Mesendoderm (in vitro differentiated cells): ENCODE results near the gene SYTL3. TPM values are rescaled to one million over a fixed set of nuclear protein-coding genes. Genes with fewer than 3 reads are reported as not detected.
A peak's percentile ranks its signal among the peaks of the same experiment; 100 is the strongest.
"Not testable (repeated sequence)": the region's sequence is repeated elsewhere in the genome, so short reads cannot be mapped to it uniquely, and the experiment has no call there.

ENCODE experiments used
- DNase-seq: peaks from one replicate; pipeline ENCODE4 v3.0.0; 2013
- H2AK5ac ChIP-seq: 2 replicates; pipeline ENCODE4 v1.6.1; 2013; ENCODE audit warnings: low read length, inconsistent platforms
- H2BK120ac ChIP-seq: 2 replicates; pipeline ENCODE4 v1.6.1; 2013; ENCODE audit warnings: low read depth, mild to moderate bottlenecking, low read length, moderate library complexity, mixed read lengths
- H2BK15ac ChIP-seq: replicated peaks from 2 replicates; pipeline ENCODE4 v1.6.1; 2013; ENCODE audit warnings: low read depth, mild to moderate bottlenecking, moderate library complexity
- H2BK5ac ChIP-seq: 2 replicates; pipeline ENCODE4 v1.6.1; 2013; ENCODE audit warnings: low read length, inconsistent platforms
- H3K18ac ChIP-seq: 2 replicates; pipeline ENCODE4 v1.6.1; 2013; ENCODE audit warnings: mild to moderate bottlenecking, low read length, mixed read lengths
- H3K23ac ChIP-seq: one replicate; pipeline ENCODE4 v1.6.1; 2013; ENCODE audit warnings: low read length
- H3K27ac ChIP-seq: 2 replicates; pipeline ENCODE4 v1.5.1; 2013; ENCODE audit warnings: low read depth, mild to moderate bottlenecking, inconsistent platforms, low read length, moderate library complexity
- H3K27me3 ChIP-seq: 2 replicates; pipeline ENCODE4 v1.6.1; 2013; ENCODE audit warnings: low read length, control low read depth, mild to moderate bottlenecking, inconsistent platforms; ENCODE audit not compliant: insufficient read depth, poor library complexity
- H3K36me3 ChIP-seq: 2 replicates; pipeline ENCODE4 v1.6.1; 2013; ENCODE audit warnings: low read length, inconsistent platforms; ENCODE audit not compliant: control insufficient read depth, insufficient read depth
- H3K4ac ChIP-seq: one replicate; pipeline ENCODE4 v1.6.1; 2013; ENCODE audit warnings: low read depth, mild to moderate bottlenecking, low read length, moderate library complexity
- H3K4me1 ChIP-seq: 2 replicates; pipeline ENCODE4 v1.6.1; 2013; ENCODE audit warnings: low read depth, low read length, inconsistent platforms; ENCODE audit not compliant: control insufficient read depth
- H3K4me2 ChIP-seq: 2 replicates; pipeline ENCODE4 v1.6.1; 2013; ENCODE audit warnings: low read length
- H3K4me3 ChIP-seq: 2 replicates; pipeline ENCODE4 v1.5.1; 2013; ENCODE audit warnings: mild to moderate bottlenecking, low read length
- H3K56ac ChIP-seq: one replicate; pipeline ENCODE4 v1.6.1; 2013; ENCODE audit warnings: low read length
- H3K79me1 ChIP-seq: 2 replicates; pipeline ENCODE4 v1.6.1; 2013; ENCODE audit warnings: low read length, inconsistent platforms
- H3K79me2 ChIP-seq: 2 replicates; pipeline ENCODE4 v1.6.1; 2013; ENCODE audit warnings: mild to moderate bottlenecking, low read length; ENCODE audit not compliant: control insufficient read depth, insufficient read depth
- H3K9ac ChIP-seq: 2 replicates; pipeline ENCODE4 v1.6.1; 2013; ENCODE audit warnings: low read length, inconsistent platforms
- H4K5ac ChIP-seq: one replicate; pipeline ENCODE4 v1.6.1; 2013; ENCODE audit warnings: low read length
- H4K8ac ChIP-seq: one replicate; pipeline ENCODE4 v1.6.1; 2013; ENCODE audit warnings: low read depth, mild to moderate bottlenecking, control low read depth, low read length, moderate library complexity
- WGBS: extraction: QIAGEN DNeasy Blood & Tissue Kit; methylation state at CpG from one replicate; pipeline ENCODE4 v1.1.7; 2013; ENCODE audit warnings: low lambda C conversion rate, missing lambda C conversion rate; ENCODE audit not compliant: insufficient coverage; ENCODE audit errors: extremely low coverage; 5-methylcytosine and 5-hydroxymethylcytosine counted together
- polyA plus RNA-seq, 2 experiments: library from polyadenylated mRNA; stranded (reverse); fragments of 200-250 nt; gene quantifications; one replicate each; pipeline ENCODE4 v1.2.3, GENCODE V29; 2013

Gene SYTL3
- 0.25 TPM for polyA plus RNA-seq (2013, experiment 1 of 2)
- 0.17 TPM for polyA plus RNA-seq (2013, experiment 2 of 2)

GRCh38 chr6:158649289-158650143 is at the start of gene SYTL3:
SYTL3 (plus strand) TSS chr6:158650054; CDS start chr6:158663269, 13,215 bp downstream.
- H4K5ac ChIP-seq: no peak within 1 kb of the TSS
- no CpG with 5 or more reads among the region's 15 CpGs for WGBS
- H3K4me1 ChIP-seq: no peaks in the 10 kb centered on the region
- H3K4ac ChIP-seq: no peak within 1 kb of the TSS
- H3K18ac ChIP-seq: no peak within 1 kb of the TSS
- no peak within 1 kb of the TSS for H2BK5ac ChIP-seq
- H3K23ac ChIP-seq: no peak within 1 kb of the TSS
- no peak within 1 kb of the TSS for H3K4me3 ChIP-seq
- H2AK5ac ChIP-seq: no peak within 1 kb of the TSS
- H3K9ac ChIP-seq: no peak within 1 kb of the TSS
- H3K79me2 ChIP-seq: no peaks in the 10 kb centered on the region
- no peaks in the 10 kb centered on the region for H3K27me3 ChIP-seq
- no peak within 1 kb of the TSS for H2BK120ac ChIP-seq
- H3K27ac ChIP-seq: no peak within 1 kb of the TSS
- H3K56ac ChIP-seq: no peak within 1 kb of the TSS
- DNase-seq: no peak
- no peaks in the 10 kb centered on the region for H3K36me3 ChIP-seq
- no peak within 1 kb of the TSS for H2BK15ac ChIP-seq
- H3K79me1 ChIP-seq: no peaks in the 10 kb centered on the region
- H4K8ac ChIP-seq: no peak within 1 kb of the TSS
- H3K4me2 ChIP-seq: no peak within 1 kb of the TSS

GRCh38 chr6:158603261-158604047 is 46.4 kb upstream of the SYTL3 start:
- Histone ChIP-seq H3K4me3 (no peak overlapping the region), H2BK5ac (no peak overlapping the region), H3K4me1 (no peaks in the 10 kb centered on the region), H3K23ac (no peak overlapping the region), H3K79me2 (no peaks in the 10 kb centered on the region), H4K5ac (no peak overlapping the region), H4K8ac (no peak overlapping the region), H2BK120ac (no peak overlapping the region), H3K36me3 (no peaks in the 10 kb centered on the region), H3K18ac (no peak overlapping the region), H2BK15ac (no peak overlapping the region), H3K27me3 (no peaks in the 10 kb centered on the region), H3K79me1 (peaks cover 5% of the 10 kb centered on the region), H3K4ac (no peak overlapping the region), H3K56ac (no peak overlapping the region), H3K4me2 (no peak overlapping the region), H3K27ac (no peak overlapping the region), H2AK5ac (no peak overlapping the region), H3K9ac (no peak overlapping the region)
- no CpG with 5 or more reads among the region's 15 CpGs for WGBS
- no peak for DNase-seq

GRCh38 chr6:158604048-158604406 is 45.8 kb upstream of the SYTL3 start:
- Histone ChIP-seq H3K4me1 (no peaks in the 10 kb centered on the region), H3K23ac (no peak overlapping the region), H3K4me2 (no peak overlapping the region), H2AK5ac (no peak overlapping the region), H3K4ac (no peak overlapping the region), H3K79me1 (peaks cover 5% of the 10 kb centered on the region), H3K79me2 (no peaks in the 10 kb centered on the region), H2BK120ac (no peak overlapping the region), H2BK15ac (no peak overlapping the region), H3K27me3 (no peaks in the 10 kb centered on the region), H3K9ac (no peak overlapping the region), H3K18ac (no peak overlapping the region), H3K56ac (no peak overlapping the region), H4K8ac (no peak overlapping the region), H2BK5ac (no peak overlapping the region), H3K4me3 (no peak overlapping the region), H3K36me3 (no peaks in the 10 kb centered on the region), H4K5ac (no peak overlapping the region), H3K27ac (no peak overlapping the region)
- WGBS: no CpG with 5 or more reads among the region's 6 CpGs
- DNase-seq: no peak

GRCh38 chr6:158605266-158605878 is 44.5 kb upstream of the SYTL3 start:
- H4K8ac ChIP-seq: no peak overlapping the region
- H3K27ac ChIP-seq: no peak overlapping the region
- H2BK5ac ChIP-seq: no peak overlapping the region
- peak; percentile 89 for DNase-seq
- no CpG with 5 or more reads among the region's 13 CpGs for WGBS
- no peak overlapping the region for H2BK120ac ChIP-seq
- H3K9ac ChIP-seq: no peak overlapping the region
- H3K18ac ChIP-seq: no peak overlapping the region
- H3K4me3 ChIP-seq: no peak overlapping the region
- no peak overlapping the region for H3K4ac ChIP-seq
- H3K79me2 ChIP-seq: no peaks in the 10 kb centered on the region
- H2AK5ac ChIP-seq: no peak overlapping the region
- no peaks in the 10 kb centered on the region for H3K4me1 ChIP-seq
- no peak overlapping the region for H2BK15ac ChIP-seq
- no peak overlapping the region for H4K5ac ChIP-seq
- peaks cover 5% of the 10 kb centered on the region for H3K79me1 ChIP-seq
- H3K27me3 ChIP-seq: no peaks in the 10 kb centered on the region
- no peak overlapping the region for H3K4me2 ChIP-seq
- H3K36me3 ChIP-seq: peaks cover 1% of the 10 kb centered on the region
- H3K56ac ChIP-seq: no peak overlapping the region
- H3K23ac ChIP-seq: no peak overlapping the region

- H2BK5ac ChIP-seq, H3K4ac ChIP-seq, H2BK15ac ChIP-seq, H4K5ac ChIP-seq, DNase-seq, H3K27me3 ChIP-seq, H4K8ac ChIP-seq, H2BK120ac ChIP-seq, H3K4me1 ChIP-seq, H3K23ac ChIP-seq, H3K4me2 ChIP-seq, H3K36me3 ChIP-seq, H3K4me3 ChIP-seq, H3K79me1 ChIP-seq, H2AK5ac ChIP-seq, H3K56ac ChIP-seq, H3K79me2 ChIP-seq, H3K9ac ChIP-seq, H3K27ac ChIP-seq, H3K18ac ChIP-seq: not testable (repeated sequence)
- no CpG with 5 or more reads among the region's 15 CpGs for WGBS
Measured at GRCh38 chr6:158606011-158606410, 43.8 kb upstream of the SYTL3 start.
